Ovary (tissue), 3 donors: ENCODE data around the gene COQ6.

Experiments
- EP300 ChIP-seq: sonication (generic); formaldehyde crosslinking; IDR thresholded peaks from one replicate; pipeline ENCODE4 v1.6.1; 2017; ENCODE audit warnings: antibody characterized with exemption
- POLR2A ChIP-seq: fragments of 450-650 bp; IDR thresholded peaks from one replicate; pipeline ENCODE4 v1.6.1; 2017; ENCODE audit warnings: antibody characterized with exemption, mild to moderate bottlenecking, moderate library complexity
- TF ChIP-seq, protein P1 (sequence below), 3 donors: fragments of 450-650 bp in 2 of 3; fragments of 200-600 bp in 1 of 3; IDR thresholded peaks; one replicate each; pipeline versions ENCODE4 v1.5.1 to v1.8.0; 2016 to 2022; ENCODE audit warnings: antibody characterized with exemption in 3 of 3, mild to moderate bottlenecking in 1 of 3
- donor health status: DM: no; HTN: no; CAD: no.

DNA sequence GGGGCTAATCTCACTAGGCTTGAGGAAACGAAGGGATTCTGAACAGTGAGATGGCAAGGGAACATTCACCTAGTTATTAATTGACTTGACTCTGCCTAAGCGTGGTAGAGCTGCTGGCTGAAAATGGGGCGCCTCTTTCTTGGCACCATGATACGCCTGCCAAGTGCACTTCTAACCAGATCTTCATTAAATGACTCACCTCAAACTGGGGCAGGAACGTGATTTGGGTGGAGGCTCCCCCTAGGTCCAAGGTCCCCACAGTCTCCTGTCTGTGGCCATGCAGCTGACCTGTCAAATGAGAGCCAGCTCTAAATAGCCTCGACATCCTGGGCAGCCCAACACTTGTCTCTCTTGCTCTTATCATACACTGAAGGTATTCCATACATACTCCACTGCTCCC, 26.0 kb downstream of the COQ6 start:
- TF ChIP-seq, protein P1, sequence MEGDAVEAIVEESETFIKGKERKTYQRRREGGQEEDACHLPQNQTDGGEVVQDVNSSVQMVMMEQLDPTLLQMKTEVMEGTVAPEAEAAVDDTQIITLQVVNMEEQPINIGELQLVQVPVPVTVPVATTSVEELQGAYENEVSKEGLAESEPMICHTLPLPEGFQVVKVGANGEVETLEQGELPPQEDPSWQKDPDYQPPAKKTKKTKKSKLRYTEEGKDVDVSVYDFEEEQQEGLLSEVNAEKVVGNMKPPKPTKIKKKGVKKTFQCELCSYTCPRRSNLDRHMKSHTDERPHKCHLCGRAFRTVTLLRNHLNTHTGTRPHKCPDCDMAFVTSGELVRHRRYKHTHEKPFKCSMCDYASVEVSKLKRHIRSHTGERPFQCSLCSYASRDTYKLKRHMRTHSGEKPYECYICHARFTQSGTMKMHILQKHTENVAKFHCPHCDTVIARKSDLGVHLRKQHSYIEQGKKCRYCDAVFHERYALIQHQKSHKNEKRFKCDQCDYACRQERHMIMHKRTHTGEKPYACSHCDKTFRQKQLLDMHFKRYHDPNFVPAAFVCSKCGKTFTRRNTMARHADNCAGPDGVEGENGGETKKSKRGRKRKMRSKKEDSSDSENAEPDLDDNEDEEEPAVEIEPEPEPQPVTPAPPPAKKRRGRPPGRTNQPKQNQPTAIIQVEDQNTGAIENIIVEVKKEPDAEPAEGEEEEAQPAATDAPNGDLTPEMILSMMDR (IDR thresholded peaks at IDR 0.05), result no peak
- TF ChIP-seq POLR2A (no peak), EP300 (no peak)
